Choroid plexus epithelial cell (primary cell): Measurements from ENCODE around the gene ZNF519.

Experiments used
- DNase-seq: peaks from one replicate; pipeline ENCODE4 v3.0.0-alpha.2; 2010; ENCODE audit warnings: low read depth
- H3K4me3 ChIP-seq: 2 replicates; pipeline ENCODE4 v1.5.1; 2011; ENCODE audit warnings: low read depth, mild to moderate bottlenecking, control low read depth, low read length, moderate library complexity
- CTCF ChIP-seq: conservative IDR thresholded peaks from 2 replicates; pipeline ENCODE4 v1.5.1; 2011; ENCODE audit warnings: low read depth, mild to moderate bottlenecking, control low read depth, inconsistent platforms, low read length, moderate library complexity

The ZNF519 gene

DNA sequence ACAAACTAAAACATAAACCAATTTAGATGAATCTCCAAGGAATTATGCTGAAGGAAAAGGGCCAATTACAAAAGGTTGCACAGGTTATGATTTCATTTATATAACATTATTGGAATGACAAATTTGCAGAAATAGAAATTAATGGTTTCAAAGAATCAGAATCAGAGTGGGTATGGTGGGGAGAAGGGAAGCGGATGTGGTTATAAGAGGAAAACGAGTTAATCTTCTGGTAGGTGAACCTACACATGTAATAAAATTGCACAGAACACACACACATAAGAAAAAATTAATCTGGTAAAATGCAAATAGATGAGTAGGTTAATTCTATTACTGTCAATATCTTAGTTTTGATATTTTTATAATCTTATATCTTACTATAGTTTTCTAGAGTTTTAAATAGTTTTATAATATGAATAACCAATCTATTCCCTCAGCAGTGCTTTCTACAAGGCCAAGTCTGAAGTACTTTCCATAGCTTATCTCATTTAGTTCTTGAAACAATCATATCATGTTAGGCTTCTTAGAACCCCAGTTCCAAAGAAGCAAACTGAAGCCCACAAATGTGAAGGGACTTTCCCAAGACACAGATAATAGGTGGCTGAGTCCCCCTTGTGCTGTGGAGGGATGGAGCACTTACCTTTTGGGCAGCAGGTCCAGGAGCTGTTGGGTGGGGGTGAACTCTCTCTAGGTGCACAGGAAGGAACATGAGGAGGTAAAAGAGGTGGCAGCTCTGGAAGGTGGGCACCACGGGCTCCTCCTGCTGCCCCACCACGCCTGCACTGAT lies 31.5 kb downstream of the ZNF519 start:
- no peak for DNase-seq
- H3K4me3 ChIP-seq: no peak overlapping the region
- TF ChIP-seq CTCF: no peak

- H3K4me3 ChIP-seq: no peak overlapping the region
- no peak for DNase-seq
- no peak for TF ChIP-seq CTCF
Measured at GRCh38 chr18:14098428-14098827, 33.8 kb downstream of the ZNF519 start.

DNA sequence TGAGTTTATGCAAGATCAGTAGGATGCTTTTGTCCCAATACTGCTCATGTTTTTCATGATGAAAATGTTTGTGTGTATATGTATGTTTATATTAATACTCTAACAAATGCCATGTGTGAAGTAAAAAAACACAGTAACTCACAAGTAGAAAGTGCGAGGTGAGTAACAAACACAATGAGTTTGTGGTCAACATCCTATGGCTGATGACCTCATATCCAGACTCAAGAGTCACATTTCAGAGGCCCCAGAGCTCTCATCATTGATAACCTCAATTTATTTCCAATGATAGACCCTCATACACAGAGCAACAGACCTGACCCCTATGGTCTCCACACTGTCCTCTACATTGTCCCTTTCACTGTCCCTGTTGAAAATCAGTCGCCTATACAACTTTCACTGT lies 34.5 kb downstream of the ZNF519 start:
- no peak for DNase-seq
- H3K4me3 ChIP-seq: no peak overlapping the region
- TF ChIP-seq CTCF: no peak

DNA sequence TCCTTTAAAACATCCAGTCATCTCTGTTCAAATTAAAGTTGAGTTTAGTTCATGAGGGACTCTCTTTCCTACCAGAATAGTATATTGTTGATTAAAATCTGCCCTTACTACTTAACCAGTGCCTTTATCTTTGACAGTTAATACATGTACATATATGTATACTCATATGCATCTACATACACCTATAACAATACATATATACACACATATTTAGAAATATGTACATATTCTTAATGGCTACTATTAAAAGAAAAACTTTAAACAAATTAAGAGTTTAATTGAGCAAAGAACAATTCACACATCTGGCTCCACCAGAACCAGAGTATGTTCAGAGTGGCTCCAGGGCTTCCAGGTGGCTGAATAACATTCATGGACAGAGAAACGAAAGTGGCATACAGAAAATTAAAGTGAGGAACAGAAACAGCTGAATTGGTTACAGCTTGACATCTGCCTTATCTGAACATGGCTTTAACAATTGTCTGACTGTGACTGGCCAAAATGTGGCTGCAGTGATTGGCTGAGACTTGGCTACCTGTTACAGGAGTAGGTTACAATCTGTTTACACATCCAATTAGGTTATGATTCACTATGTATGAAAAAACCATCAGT lies 38.8 kb downstream of the ZNF519 start:
- no peak overlapping the region for H3K4me3 ChIP-seq
- DNase-seq: no peak
- TF ChIP-seq CTCF: no peak

DNA sequence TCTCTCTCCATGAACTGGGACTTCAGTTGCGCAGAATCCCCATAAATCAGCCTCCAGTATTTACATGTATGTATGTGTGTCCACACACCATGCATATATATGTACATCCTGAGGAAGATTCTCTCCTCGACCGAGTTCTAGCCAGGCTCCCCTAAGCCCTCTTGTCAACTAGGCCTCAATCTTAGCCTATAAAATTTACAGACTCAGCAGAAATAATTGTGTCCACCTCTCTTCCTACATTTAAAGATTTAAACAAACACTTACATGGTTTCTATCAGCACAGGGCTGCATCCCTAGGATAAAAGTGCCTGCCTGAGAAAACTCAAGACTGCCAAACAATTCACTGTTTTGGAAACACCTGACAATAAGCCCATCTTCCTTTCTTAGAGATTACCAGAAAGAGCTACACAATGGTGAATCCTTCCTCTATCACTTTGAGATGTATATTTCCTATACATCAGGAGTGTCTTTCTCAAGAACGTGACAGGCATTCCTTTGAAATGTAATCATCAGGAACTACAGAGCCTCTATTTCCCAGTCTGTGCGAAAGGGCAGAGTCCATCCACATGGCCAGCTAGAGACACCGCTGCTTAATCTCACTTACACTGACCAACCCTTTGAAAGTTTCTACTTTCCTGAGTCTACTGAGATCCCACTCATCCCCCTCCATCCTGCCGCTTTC lies 39.5 kb downstream of the ZNF519 start:
- no peak for TF ChIP-seq CTCF
- no peak overlapping the region for H3K4me3 ChIP-seq
- DNase-seq: no peak

DNA sequence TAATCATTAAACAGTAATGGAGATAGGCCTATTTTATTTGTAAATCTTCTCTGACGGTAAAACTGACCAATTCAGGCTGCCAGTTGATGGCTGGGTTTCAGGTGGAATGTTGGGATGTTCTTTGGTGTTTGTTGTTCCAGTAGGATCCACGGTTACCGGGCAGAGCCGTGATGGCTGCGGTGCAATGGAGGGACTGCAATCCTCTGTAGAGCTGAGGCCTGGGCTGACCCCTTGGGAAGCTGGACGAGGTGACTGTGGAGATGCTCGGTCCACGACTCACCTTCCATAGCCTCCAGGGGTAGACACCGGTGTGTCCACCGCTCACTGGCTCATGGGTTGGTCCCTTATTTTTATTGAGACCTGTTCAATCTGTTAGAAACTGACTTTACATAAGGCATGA lies 42.5 kb downstream of the ZNF519 start:
- DNase-seq: no peak
- no peak for TF ChIP-seq CTCF
- no peak overlapping the region for H3K4me3 ChIP-seq
